ENCODE results near the gene TNFRSF12A.

The TNFRSF12A gene

GRCh38 chr16:3027983-3028715, 8.0 kb downstream of the TNFRSF12A start:
- Histone ChIP-seq H3K4me3 (ENCODE audit: low read length) (0 out of 2 replicates have a peak overlapping the region, but pooled peaks have one; percentile 22), H4K20me1 (ENCODE audit: insufficient read depth, low read length) (no peaks in the 10 kb centered on the region), H3K27me3 (ENCODE audit: low read depth, low read length) (no peaks in the 10 kb centered on the region), H3K79me2 (ENCODE audit: low read length) (no peaks in the 10 kb centered on the region), H3K9ac (ENCODE audit: low read length) (no peak overlapping the region), H3K36me3 (replicated peaks; ENCODE audit: low read depth, low read length) (peaks cover 9% of the 10 kb centered on the region), H3K4me1 (ENCODE audit: low read length) (peaks cover 19% of the 10 kb centered on the region), H3K4me2 (ENCODE audit: low read length) (peak overlapping the region; percentile 49), H3K27ac (ENCODE audit: low read length) (no peak overlapping the region), H3K9me3 (ENCODE audit: insufficient read depth, low read length) (no peaks in the 10 kb centered on the region), H2AFZ (ENCODE audit: low read depth, low read length) (no peak overlapping the region)
- no peak for TF ChIP-seq EZH2phosphoT487 (IDR thresholded peaks at IDR 0.05; ENCODE audit: low read depth)
- peak; percentile 60 for TF ChIP-seq CTCF (IDR thresholded peaks at IDR 0.05; ENCODE audit: low read depth, low read length)

- Histone ChIP-seq H3K4me1 (ENCODE audit: low read length) (peaks cover 21% of the 10 kb centered on the region), H3K27me3 (ENCODE audit: low read depth, low read length) (peaks cover 3% of the 10 kb centered on the region; the same call in 1 of the 2 replicates), H3K27ac (ENCODE audit: low read length) (no peak overlapping the region), H3K4me3 (ENCODE audit: low read length) (no peak overlapping the region), H3K4me2 (ENCODE audit: low read length) (no peak overlapping the region), H2AFZ (ENCODE audit: low read depth, low read length) (no peak overlapping the region), H4K20me1 (ENCODE audit: insufficient read depth, low read length) (no peaks in the 10 kb centered on the region), H3K9me3 (ENCODE audit: insufficient read depth, low read length) (no peaks in the 10 kb centered on the region), H3K79me2 (ENCODE audit: low read length) (no peaks in the 10 kb centered on the region), H3K9ac (ENCODE audit: low read length) (no peak overlapping the region), H3K36me3 (replicated peaks; ENCODE audit: low read depth, low read length) (peaks cover 9% of the 10 kb centered on the region)
- no peak for TF ChIP-seq CTCF (IDR thresholded peaks at IDR 0.05; ENCODE audit: low read depth, low read length)
- no peak for TF ChIP-seq EZH2phosphoT487 (IDR thresholded peaks at IDR 0.05; ENCODE audit: low read depth)
These were observed 8.7 kb downstream of the TNFRSF12A start for GRCh38 chr16:3028716-3029319.

- peaks cover 9% of the 10 kb centered on the region for H3K36me3 ChIP-seq (replicated peaks; ENCODE audit: low read depth, low read length)
- H4K20me1 ChIP-seq (ENCODE audit: insufficient read depth, low read length) = no peaks in the 10 kb centered on the region
- no peak overlapping the region for H3K4me2 ChIP-seq (ENCODE audit: low read length)
- peaks cover 21% of the 10 kb centered on the region for H3K4me1 ChIP-seq (ENCODE audit: low read length)
- H3K79me2 ChIP-seq (ENCODE audit: low read length) = no peaks in the 10 kb centered on the region
- no peak overlapping the region for H3K9ac ChIP-seq (ENCODE audit: low read length)
- H3K4me3 ChIP-seq (ENCODE audit: low read length) = no peak overlapping the region
- peaks cover 6% of the 10 kb centered on the region for H3K27me3 ChIP-seq (ENCODE audit: low read depth, low read length)
- no peak overlapping the region for H2AFZ ChIP-seq (ENCODE audit: low read depth, low read length)
- TF ChIP-seq EZH2phosphoT487 (IDR thresholded peaks at IDR 0.05; ENCODE audit: low read depth) (no peak), CTCF (IDR thresholded peaks at IDR 0.05; ENCODE audit: low read depth, low read length) (no peak)
- H3K27ac ChIP-seq (ENCODE audit: low read length) = no peak overlapping the region
- no peaks in the 10 kb centered on the region for H3K9me3 ChIP-seq (ENCODE audit: insufficient read depth, low read length)
These were observed 9.5 kb downstream of the TNFRSF12A start for GRCh38 chr16:3029491-3030221.
